ENCODE results near the gene ZCCHC12.

The ZCCHC12 gene

GRCh38 chrX:118872102-118872566 lies 48.5 kb downstream of the ZCCHC12 start:
- no peak for DNase-seq
